ENCODE data around the gene RAB21. TPM values are rescaled to one million over a fixed set of nuclear protein-coding genes. Genes with fewer than 3 reads are reported as not detected.

RAB21 gene
- total RNA-seq, 1 experiment from 2014 or later: 33.6 TPM

- POLR2A ChIA-PET: interaction anchor here (0.7 kb wide), 1 partner anchor 68 kb away, joined by 4 read pairs; the partner anchor contains the start of genes THAP2 and ZFC3H1
- peaks cover 11% of the 10 kb centered on the region for H3K4me1 Mint-ChIP-seq
- peak overlapping the region; percentile 79 for H3K27ac Mint-ChIP-seq
- no peaks in the 10 kb centered on the region for H3K9me3 Mint-ChIP-seq
- peak overlapping the region; percentile 22; the same call in 1 of the 2 replicates for H3K4me3 Mint-ChIP-seq
- no peaks in the 10 kb centered on the region for H3K36me3 Mint-ChIP-seq
- no peaks in the 10 kb centered on the region; the same call in 1 of the 2 replicates for H3K27me3 Mint-ChIP-seq (ENCODE audit: low read depth)
- CTCF ChIA-PET: interaction anchor here (0.7 to 1.9 kb wide), 10 partner anchors 8 to 350 kb away, joined by 3 to 25 read pairs (median 4); partner anchors contain the start of genes THAP2, TMEM19 and ZFC3H1
- DNase-seq (ENCODE audit: low spot score) (peak; percentile 42), ATAC-seq (peak; percentile 98)
- TF ChIP-seq EMX1 (CRISPR knock-in tag; IDR thresholded peaks at IDR 0.05): no peak
- TF ChIP-seq, protein P1, sequence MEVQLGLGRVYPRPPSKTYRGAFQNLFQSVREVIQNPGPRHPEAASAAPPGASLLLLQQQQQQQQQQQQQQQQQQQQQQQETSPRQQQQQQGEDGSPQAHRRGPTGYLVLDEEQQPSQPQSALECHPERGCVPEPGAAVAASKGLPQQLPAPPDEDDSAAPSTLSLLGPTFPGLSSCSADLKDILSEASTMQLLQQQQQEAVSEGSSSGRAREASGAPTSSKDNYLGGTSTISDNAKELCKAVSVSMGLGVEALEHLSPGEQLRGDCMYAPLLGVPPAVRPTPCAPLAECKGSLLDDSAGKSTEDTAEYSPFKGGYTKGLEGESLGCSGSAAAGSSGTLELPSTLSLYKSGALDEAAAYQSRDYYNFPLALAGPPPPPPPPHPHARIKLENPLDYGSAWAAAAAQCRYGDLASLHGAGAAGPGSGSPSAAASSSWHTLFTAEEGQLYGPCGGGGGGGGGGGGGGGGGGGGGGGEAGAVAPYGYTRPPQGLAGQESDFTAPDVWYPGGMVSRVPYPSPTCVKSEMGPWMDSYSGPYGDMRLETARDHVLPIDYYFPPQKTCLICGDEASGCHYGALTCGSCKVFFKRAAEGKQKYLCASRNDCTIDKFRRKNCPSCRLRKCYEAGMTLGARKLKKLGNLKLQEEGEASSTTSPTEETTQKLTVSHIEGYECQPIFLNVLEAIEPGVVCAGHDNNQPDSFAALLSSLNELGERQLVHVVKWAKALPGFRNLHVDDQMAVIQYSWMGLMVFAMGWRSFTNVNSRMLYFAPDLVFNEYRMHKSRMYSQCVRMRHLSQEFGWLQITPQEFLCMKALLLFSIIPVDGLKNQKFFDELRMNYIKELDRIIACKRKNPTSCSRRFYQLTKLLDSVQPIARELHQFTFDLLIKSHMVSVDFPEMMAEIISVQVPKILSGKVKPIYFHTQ (CRISPR knock-in tag; IDR thresholded peaks at IDR 0.05): no peak
- TF ChIP-seq, protein P2, sequence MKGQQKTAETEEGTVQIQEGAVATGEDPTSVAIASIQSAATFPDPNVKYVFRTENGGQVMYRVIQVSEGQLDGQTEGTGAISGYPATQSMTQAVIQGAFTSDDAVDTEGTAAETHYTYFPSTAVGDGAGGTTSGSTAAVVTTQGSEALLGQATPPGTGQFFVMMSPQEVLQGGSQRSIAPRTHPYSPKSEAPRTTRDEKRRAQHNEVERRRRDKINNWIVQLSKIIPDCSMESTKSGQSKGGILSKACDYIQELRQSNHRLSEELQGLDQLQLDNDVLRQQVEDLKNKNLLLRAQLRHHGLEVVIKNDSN (CRISPR knock-in tag; IDR thresholded peaks at IDR 0.05): no peak
- no peak for TF ChIP-seq FOXJ3 (CRISPR knock-in tag; IDR thresholded peaks at IDR 0.05; ENCODE audit: borderline replicate concordance)
- no peak for TF ChIP-seq PRRX2 (CRISPR knock-in tag; IDR thresholded peaks at IDR 0.05)
- TF ChIP-seq ZNF416 (CRISPR knock-in tag; IDR thresholded peaks at IDR 0.05): no peak
- TF ChIP-seq HMGXB4 (CRISPR knock-in tag; IDR thresholded peaks at IDR 0.05): no peak
- no peak for TF ChIP-seq JAZF1 (CRISPR knock-in tag; IDR thresholded peaks at IDR 0.05)
- TF ChIP-seq ZNF281 (CRISPR knock-in tag; IDR thresholded peaks at IDR 0.05): no peak
- TF ChIP-seq ZNF219 (CRISPR knock-in tag; IDR thresholded peaks at IDR 0.05; ENCODE audit: borderline replicate concordance): no peak
- no peak for TF ChIP-seq JUN (CRISPR knock-in tag; IDR thresholded peaks at IDR 0.05)
- TF ChIP-seq NFE2L1 (CRISPR knock-in tag; IDR thresholded peaks at IDR 0.05): no peak
- TF ChIP-seq ZNF396 (CRISPR knock-in tag; IDR thresholded peaks at IDR 0.05; ENCODE audit: borderline replicate concordance): no peak
- no peak for TF ChIP-seq ATF1 (CRISPR knock-in tag; IDR thresholded peaks at IDR 0.05)
- TF ChIP-seq ZNF138 (CRISPR knock-in tag; conservative IDR thresholded peaks at IDR 0.05): no peak
- TF ChIP-seq, protein P3, sequence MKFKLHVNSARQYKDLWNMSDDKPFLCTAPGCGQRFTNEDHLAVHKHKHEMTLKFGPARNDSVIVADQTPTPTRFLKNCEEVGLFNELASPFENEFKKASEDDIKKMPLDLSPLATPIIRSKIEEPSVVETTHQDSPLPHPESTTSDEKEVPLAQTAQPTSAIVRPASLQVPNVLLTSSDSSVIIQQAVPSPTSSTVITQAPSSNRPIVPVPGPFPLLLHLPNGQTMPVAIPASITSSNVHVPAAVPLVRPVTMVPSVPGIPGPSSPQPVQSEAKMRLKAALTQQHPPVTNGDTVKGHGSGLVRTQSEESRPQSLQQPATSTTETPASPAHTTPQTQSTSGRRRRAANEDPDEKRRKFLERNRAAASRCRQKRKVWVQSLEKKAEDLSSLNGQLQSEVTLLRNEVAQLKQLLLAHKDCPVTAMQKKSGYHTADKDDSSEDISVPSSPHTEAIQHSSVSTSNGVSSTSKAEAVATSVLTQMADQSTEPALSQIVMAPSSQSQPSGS (CRISPR knock-in tag; IDR thresholded peaks at IDR 0.05; ENCODE audit: borderline replicate concordance, low read depth): no peak
- TF ChIP-seq ESRRA (CRISPR knock-in tag; IDR thresholded peaks at IDR 0.05; ENCODE audit: borderline replicate concordance): no peak
Measured at GRCh38 chr12:71731439-71732356, 23.0 kb upstream of the RAB21 start.
